ENCODE measurements around the gene NCDN. TPM values are rescaled to one million over a fixed set of nuclear protein-coding genes. Genes with fewer than 3 reads are reported as not detected.

Gene NCDN
- total and polyA plus RNA-seq, 8 donors, result 18.2 to 42.1 (median 22.1) TPM

DNA sequence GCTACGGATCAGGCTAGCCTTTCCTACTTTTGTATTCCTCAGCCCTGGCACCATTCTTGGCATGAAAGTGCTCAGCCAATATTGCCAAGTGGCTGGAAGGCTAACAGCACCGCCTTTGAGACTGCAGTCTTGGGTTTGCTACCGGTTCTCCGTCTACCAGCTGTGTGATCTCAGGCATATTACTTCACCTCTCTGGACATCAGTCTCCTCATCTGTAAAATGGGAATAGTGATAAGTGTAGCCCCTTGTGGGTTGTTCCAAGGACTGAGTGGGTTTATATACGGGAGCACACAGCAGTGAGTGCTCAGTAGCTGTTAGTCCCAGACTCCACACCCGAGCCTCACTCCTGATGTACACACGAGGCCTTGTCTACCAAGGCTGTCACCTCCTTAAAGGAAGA is 29.2 kb downstream of the NCDN start:
- DNase-seq (no peak), ATAC-seq (no peak)
- Histone ChIP-seq H3K27me3 (no peaks in the 10 kb centered on the region), H3K27ac (no peak overlapping the region), H3K9me3 (no peaks in the 10 kb centered on the region), H3K4me1 (no peaks in the 10 kb centered on the region), H3K4me3 (no peak overlapping the region), H3K36me3 (peaks cover 0 to 16% of the 10 kb centered on the region in 2 donors)
- no peak for TF ChIP-seq CTCF (IDR thresholded peaks at IDR 0.05)
- intact Hi-C loops (cut with DNase I), result no loop called here

DNA sequence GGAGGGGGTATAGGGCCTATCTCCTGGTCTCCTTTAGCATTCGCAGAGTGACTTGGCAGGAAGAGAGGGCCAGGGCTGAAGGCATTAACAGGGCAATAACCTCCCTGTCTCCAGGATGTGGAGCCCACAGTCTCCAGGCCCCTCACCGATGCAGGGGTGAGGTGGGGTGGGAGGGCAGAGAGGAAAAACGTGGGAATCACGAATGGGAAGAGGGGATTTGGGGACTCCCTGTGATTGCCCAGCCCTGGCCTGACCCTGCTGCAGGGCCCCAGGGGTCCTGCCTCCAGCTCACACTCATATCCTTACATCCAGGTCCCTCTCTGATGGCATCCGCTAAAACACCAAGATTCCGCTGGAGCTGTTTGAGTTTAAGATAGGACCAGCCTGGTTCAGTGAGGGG is 30.1 kb downstream of the NCDN start:
- intact Hi-C loops (cut with DNase I), result no loop called here
- no peaks in the 10 kb centered on the region for H3K27me3 ChIP-seq
- H3K36me3 ChIP-seq, result peaks cover 0 to 16% of the 10 kb centered on the region in 2 donors

GRCh38 chr1:35588197-35588910 is 30.8 kb downstream of the NCDN start:
- Histone ChIP-seq H3K27me3 (no peaks in the 10 kb centered on the region), H3K9me3 (no peaks in the 10 kb centered on the region), H3K4me1 (no peaks in the 10 kb centered on the region), H3K4me3 (no peak overlapping the region), H3K36me3 (peaks cover 0 to 16% of the 10 kb centered on the region in 2 donors), H3K27ac (no peak overlapping the region)
- intact Hi-C loops (cut with DNase I), result no loop called here
- ATAC-seq (no peak), DNase-seq (peak in 1 of 4 donors; percentile 77)
- TF ChIP-seq CTCF (IDR thresholded peaks at IDR 0.05), result no peak

More for the DNA sequence above, 30.1 kb downstream of the NCDN start:
- no peaks in the 10 kb centered on the region for H3K4me1 ChIP-seq
- no peak for TF ChIP-seq CTCF (IDR thresholded peaks at IDR 0.05)
- no peaks in the 10 kb centered on the region for H3K9me3 ChIP-seq
- no peak for DNase-seq
- no peak overlapping the region for H3K27ac ChIP-seq
- H3K4me3 ChIP-seq, result no peak overlapping the region
- ATAC-seq, result no peak

GRCh38 chr1:35589516-35590427 is 32.2 kb downstream of the NCDN start:
- Histone ChIP-seq H3K36me3 (peaks cover 0 to 16% of the 10 kb centered on the region in 2 donors), H3K4me3 (no peak overlapping the region), H3K27me3 (no peaks in the 10 kb centered on the region), H3K27ac (no peak overlapping the region), H3K4me1 (no peaks in the 10 kb centered on the region), H3K9me3 (no peaks in the 10 kb centered on the region)
- intact Hi-C loops (cut with DNase I), result no loop called here
- no peak for TF ChIP-seq CTCF (IDR thresholded peaks at IDR 0.05)
- no peak for ATAC-seq
- DNase-seq, result no peak

- H3K27me3 ChIP-seq, result no peaks in the 10 kb centered on the region
- intact Hi-C loops (cut with DNase I), result no loop called here
- DNase-seq (no peak), ATAC-seq (no peak)
- peaks cover 0 to 18% of the 10 kb centered on the region in 2 donors for H3K36me3 ChIP-seq
- H3K27ac ChIP-seq, result no peak overlapping the region
- TF ChIP-seq CTCF (IDR thresholded peaks at IDR 0.05), result no peak
- no peaks in the 10 kb centered on the region for H3K4me1 ChIP-seq
- no peak overlapping the region for H3K4me3 ChIP-seq
- no peaks in the 10 kb centered on the region for H3K9me3 ChIP-seq
These were observed 33.0 kb downstream of the NCDN start for GRCh38 chr1:35590476-35591040.
